Neural cell (in vitro differentiated cells): ENCODE results near the gene BCDIN3D. TPM values are rescaled to one million over a fixed set of nuclear protein-coding genes. Genes with fewer than 3 reads are reported as not detected.

ENCODE experiments used
- H2AFZ ChIP-seq: fragments of 200-600, 300-800 bp; sonication (generic), shearing (Covaris generic); 2 replicates; pipeline ENCODE4 v1.6.0; 2014; ENCODE audit warnings: low read depth, mild to moderate bottlenecking, antibody characterized with exemption, low read length, moderate library complexity
- H3F3A ChIP-seq: fragments of 200-600 bp; shearing (Covaris generic); 2 replicates; pipeline ENCODE4 v1.6.1; 2016; ENCODE audit warnings: mild to moderate bottlenecking, moderate library complexity, mixed read lengths, antibody characterized with exemption, low read length; ENCODE audit not compliant: insufficient read depth, poor library complexity, severe bottlenecking
- H3K27ac ChIP-seq: fragments of 200-600, 300-800 bp; sonication (generic), shearing (Covaris generic); 2 replicates; pipeline ENCODE4 v1.5.1; 2014; ENCODE audit warnings: mild to moderate bottlenecking, low read length, moderate library complexity
- H3K27me3 ChIP-seq: fragments of 300-800, 200-600 bp; sonication (generic), shearing (Covaris generic); 2 replicates; pipeline ENCODE4 v1.6.0; 2014; ENCODE audit warnings: mild to moderate bottlenecking, low read depth, low read length, moderate library complexity; ENCODE audit not compliant: insufficient read depth
- H3K36me3 ChIP-seq: fragments of 300-800, 200-600 bp; sonication (generic), shearing (Covaris generic); 2 replicates; pipeline ENCODE4 v1.5.1; 2014; ENCODE audit warnings: mild to moderate bottlenecking, antibody characterized with exemption, low read length, moderate library complexity; ENCODE audit not compliant: insufficient read depth
- H3K4me2 ChIP-seq: fragments of 300-800, 200-600 bp; sonication (generic), shearing (Covaris generic); 2 replicates; pipeline ENCODE4 v1.6.0; 2014; ENCODE audit warnings: mild to moderate bottlenecking, low read length
- H3K4me3 ChIP-seq: fragments of 300-800, 200-600 bp; sonication (generic), shearing (Covaris generic); 2 replicates; pipeline ENCODE4 v1.5.1; 2014; ENCODE audit warnings: mild to moderate bottlenecking, low read length, moderate library complexity
- H3K79me2 ChIP-seq: fragments of 200-600 bp; shearing (Covaris generic); replicated peaks from 2 replicates; pipeline ENCODE4 v1.6.0; 2014; ENCODE audit warnings: mild to moderate bottlenecking, low read length, moderate library complexity; ENCODE audit not compliant: insufficient read depth
- H3K9ac ChIP-seq: fragments of 300-800, 200-600 bp; sonication (generic), shearing (Covaris generic); 2 replicates; pipeline ENCODE4 v1.6.1; 2016; ENCODE audit warnings: mild to moderate bottlenecking, low read length, mixed read lengths
- H3K9me2 ChIP-seq: fragments of 200-600 bp; shearing (Covaris generic); 2 replicates; pipeline ENCODE4 v1.6.1; 2016; ENCODE audit warnings: mild to moderate bottlenecking, low read length, mixed read lengths; ENCODE audit not compliant: insufficient read depth
- H3K9me3 ChIP-seq: fragments of 200-600, 300-800 bp; sonication (generic), shearing (Covaris generic); 2 replicates; pipeline ENCODE4 v1.6.1; 2016; ENCODE audit warnings: mild to moderate bottlenecking, mixed run types, low read length, moderate library complexity, mixed read lengths
- H4K20me1 ChIP-seq: fragments of 200-600 bp; shearing (Covaris generic); 2 replicates; pipeline ENCODE4 v1.6.1; 2016; ENCODE audit warnings: mild to moderate bottlenecking, mixed run types; ENCODE audit not compliant: insufficient read depth
- EP300 ChIP-seq: fragments of 450-650 bp; conservative IDR thresholded peaks from 2 replicates; pipeline ENCODE4 v1.6.1; 2014; ENCODE audit warnings: antibody characterized with exemption, mild to moderate bottlenecking, moderate library complexity; ENCODE audit not compliant: poor library complexity, severe bottlenecking
- EZH2 ChIP-seq: fragments of 200-600, 300-800 bp; shearing (Covaris generic), sonication (generic); IDR thresholded peaks from 2 replicates; pipeline ENCODE4 v1.6.1; 2014; ENCODE audit warnings: antibody characterized with exemption, low read length, borderline replicate concordance, mild to moderate bottlenecking; ENCODE audit not compliant: insufficient read depth, poor library complexity, severe bottlenecking
- MXI1 ChIP-seq: fragments of 450-650 bp; conservative IDR thresholded peaks from 2 replicates; pipeline ENCODE4 v1.6.1; 2014; ENCODE audit warnings: antibody characterized with exemption, mild to moderate bottlenecking; ENCODE audit not compliant: poor library complexity, severe bottlenecking
- POLR2AphosphoS5 ChIP-seq: IDR thresholded peaks from 2 replicates; pipeline ENCODE4 v1.6.1; 2012
- RAD21 ChIP-seq: fragments of 450-650 bp; conservative IDR thresholded peaks from 2 replicates; pipeline ENCODE4 v1.6.1; 2014; ENCODE audit warnings: antibody characterized with exemption, mild to moderate bottlenecking, moderate library complexity
- SMC3 ChIP-seq: fragments of 450-650 bp; conservative IDR thresholded peaks from 2 replicates; pipeline ENCODE4 v1.6.1; 2014; ENCODE audit warnings: antibody characterized with exemption, mild to moderate bottlenecking, moderate library complexity; ENCODE audit not compliant: poor library complexity
- TAF1 ChIP-seq: IDR thresholded peaks from 2 replicates; pipeline ENCODE4 v1.6.1; 2012; ENCODE audit warnings: low read depth
- polyA plus RNA-seq: library from polyadenylated mRNA; depleted of rRNA; stranded (reverse); fragments of >200 nt; gene quantifications from 2 replicates; pipeline ENCODE4 v1.2.3, GENCODE V29; 2014
- TF ChIP-seq, protein P1 (sequence below): fragments of 450-650 bp; IDR thresholded peaks from 2 replicates; pipeline ENCODE4 v1.5.1; 2014; ENCODE audit warnings: antibody characterized with exemption, mild to moderate bottlenecking, moderate library complexity; ENCODE audit not compliant: poor library complexity, severe bottlenecking
- TF ChIP-seq, protein P2 (sequence below): IDR thresholded peaks from 2 replicates; pipeline ENCODE4 v1.6.1; 2012; ENCODE audit warnings: borderline replicate concordance

BCDIN3D gene
- polyA plus RNA-seq, 1 donor from 2014 or later = 10.0 TPM

DNA sequence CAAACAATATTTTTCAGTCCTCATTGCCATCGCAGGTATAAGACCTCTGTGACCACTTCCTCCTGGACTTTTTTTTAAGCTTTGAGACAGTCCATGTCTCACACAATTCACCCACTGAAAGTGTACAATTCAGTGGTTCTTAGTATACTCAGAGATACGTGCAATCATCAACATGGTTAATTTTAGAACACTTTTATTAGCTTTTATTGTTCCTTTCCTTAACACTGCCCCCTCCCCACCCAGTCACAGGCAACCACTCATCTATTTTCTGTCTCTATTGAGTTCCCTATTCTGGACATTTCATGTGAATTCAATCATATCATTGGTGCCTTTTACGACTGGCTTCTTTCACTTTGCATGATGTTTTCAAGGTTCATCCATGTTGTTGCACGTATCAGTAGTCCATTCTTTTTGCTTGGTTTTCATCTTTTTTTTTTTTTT is 30.9 kb downstream of the BCDIN3D start:
- peaks cover 3% of the 10 kb centered on the region for H3K79me2 ChIP-seq
- no peaks in the 10 kb centered on the region for H4K20me1 ChIP-seq
- H3K4me3 ChIP-seq = no peak overlapping the region

DNA sequence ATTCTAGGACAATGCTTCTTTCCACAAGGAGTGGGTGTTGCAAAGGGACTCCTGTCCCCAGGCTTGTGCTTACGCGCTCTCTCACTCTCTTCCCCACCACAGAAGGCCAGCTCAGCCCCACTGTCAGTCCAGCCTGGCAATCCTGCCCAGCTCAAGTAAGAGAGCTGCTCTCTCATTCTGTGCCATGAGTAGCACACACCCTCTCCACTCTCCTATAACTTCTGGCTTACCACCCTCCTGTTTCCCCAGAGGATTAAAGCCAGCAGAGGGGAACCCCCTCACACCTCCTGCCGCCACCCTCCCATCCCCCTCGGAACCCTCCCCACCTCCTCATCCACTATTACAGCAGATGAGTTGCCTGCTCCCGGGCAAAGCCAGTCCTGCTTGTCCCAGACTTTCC is 31.8 kb downstream of the BCDIN3D start:
- no peak for TF ChIP-seq TAF1
- TF ChIP-seq EZH2 = no peak
- TF ChIP-seq SMC3 = no peak
- no peak for TF ChIP-seq MXI1
- TF ChIP-seq, protein P1, sequence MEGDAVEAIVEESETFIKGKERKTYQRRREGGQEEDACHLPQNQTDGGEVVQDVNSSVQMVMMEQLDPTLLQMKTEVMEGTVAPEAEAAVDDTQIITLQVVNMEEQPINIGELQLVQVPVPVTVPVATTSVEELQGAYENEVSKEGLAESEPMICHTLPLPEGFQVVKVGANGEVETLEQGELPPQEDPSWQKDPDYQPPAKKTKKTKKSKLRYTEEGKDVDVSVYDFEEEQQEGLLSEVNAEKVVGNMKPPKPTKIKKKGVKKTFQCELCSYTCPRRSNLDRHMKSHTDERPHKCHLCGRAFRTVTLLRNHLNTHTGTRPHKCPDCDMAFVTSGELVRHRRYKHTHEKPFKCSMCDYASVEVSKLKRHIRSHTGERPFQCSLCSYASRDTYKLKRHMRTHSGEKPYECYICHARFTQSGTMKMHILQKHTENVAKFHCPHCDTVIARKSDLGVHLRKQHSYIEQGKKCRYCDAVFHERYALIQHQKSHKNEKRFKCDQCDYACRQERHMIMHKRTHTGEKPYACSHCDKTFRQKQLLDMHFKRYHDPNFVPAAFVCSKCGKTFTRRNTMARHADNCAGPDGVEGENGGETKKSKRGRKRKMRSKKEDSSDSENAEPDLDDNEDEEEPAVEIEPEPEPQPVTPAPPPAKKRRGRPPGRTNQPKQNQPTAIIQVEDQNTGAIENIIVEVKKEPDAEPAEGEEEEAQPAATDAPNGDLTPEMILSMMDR = no peak
- no peak for TF ChIP-seq POLR2AphosphoS5
- TF ChIP-seq RAD21 = no peak
- TF ChIP-seq EP300 = no peak
- TF ChIP-seq, protein P2, sequence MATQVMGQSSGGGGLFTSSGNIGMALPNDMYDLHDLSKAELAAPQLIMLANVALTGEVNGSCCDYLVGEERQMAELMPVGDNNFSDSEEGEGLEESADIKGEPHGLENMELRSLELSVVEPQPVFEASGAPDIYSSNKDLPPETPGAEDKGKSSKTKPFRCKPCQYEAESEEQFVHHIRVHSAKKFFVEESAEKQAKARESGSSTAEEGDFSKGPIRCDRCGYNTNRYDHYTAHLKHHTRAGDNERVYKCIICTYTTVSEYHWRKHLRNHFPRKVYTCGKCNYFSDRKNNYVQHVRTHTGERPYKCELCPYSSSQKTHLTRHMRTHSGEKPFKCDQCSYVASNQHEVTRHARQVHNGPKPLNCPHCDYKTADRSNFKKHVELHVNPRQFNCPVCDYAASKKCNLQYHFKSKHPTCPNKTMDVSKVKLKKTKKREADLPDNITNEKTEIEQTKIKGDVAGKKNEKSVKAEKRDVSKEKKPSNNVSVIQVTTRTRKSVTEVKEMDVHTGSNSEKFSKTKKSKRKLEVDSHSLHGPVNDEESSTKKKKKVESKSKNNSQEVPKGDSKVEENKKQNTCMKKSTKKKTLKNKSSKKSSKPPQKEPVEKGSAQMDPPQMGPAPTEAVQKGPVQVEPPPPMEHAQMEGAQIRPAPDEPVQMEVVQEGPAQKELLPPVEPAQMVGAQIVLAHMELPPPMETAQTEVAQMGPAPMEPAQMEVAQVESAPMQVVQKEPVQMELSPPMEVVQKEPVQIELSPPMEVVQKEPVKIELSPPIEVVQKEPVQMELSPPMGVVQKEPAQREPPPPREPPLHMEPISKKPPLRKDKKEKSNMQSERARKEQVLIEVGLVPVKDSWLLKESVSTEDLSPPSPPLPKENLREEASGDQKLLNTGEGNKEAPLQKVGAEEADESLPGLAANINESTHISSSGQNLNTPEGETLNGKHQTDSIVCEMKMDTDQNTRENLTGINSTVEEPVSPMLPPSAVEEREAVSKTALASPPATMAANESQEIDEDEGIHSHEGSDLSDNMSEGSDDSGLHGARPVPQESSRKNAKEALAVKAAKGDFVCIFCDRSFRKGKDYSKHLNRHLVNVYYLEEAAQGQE = no peak
- Histone ChIP-seq H3K4me2 (no peak overlapping the region), H3K9ac (no peak overlapping the region), H4K20me1 (no peaks in the 10 kb centered on the region), H2AFZ (no peak overlapping the region), H3K27ac (no peak overlapping the region), H3K4me3 (no peak overlapping the region), H3K9me3 (no peaks in the 10 kb centered on the region), H3K9me2 (no peaks in the 10 kb centered on the region), H3K27me3 (no peaks in the 10 kb centered on the region), H3K36me3 (no peaks in the 10 kb centered on the region), H3F3A (no peaks in the 10 kb centered on the region), H3K79me2 (peaks cover 3% of the 10 kb centered on the region)

More for the DNA sequence above, 30.9 kb downstream of the BCDIN3D start:
- Histone ChIP-seq H3K27me3 (no peaks in the 10 kb centered on the region), H3K4me2 (no peak overlapping the region), H2AFZ (no peak overlapping the region), H3F3A (no peaks in the 10 kb centered on the region), H3K27ac (no peak overlapping the region), H3K9me2 (no peaks in the 10 kb centered on the region), H3K9ac (no peak overlapping the region), H3K9me3 (no peaks in the 10 kb centered on the region), H3K36me3 (no peaks in the 10 kb centered on the region)
- TF ChIP-seq MXI1 = no peak
- TF ChIP-seq TAF1 = no peak
- TF ChIP-seq, protein P2 = no peak
- no peak for TF ChIP-seq EZH2
- no peak for TF ChIP-seq SMC3
- TF ChIP-seq RAD21 = no peak
- no peak for TF ChIP-seq EP300
- no peak for TF ChIP-seq POLR2AphosphoS5
- TF ChIP-seq, protein P1 = no peak
